ENCODE measurements around the gene MAVS. TPM values are rescaled to one million over a fixed set of nuclear protein-coding genes. Genes with fewer than 3 reads are reported as not detected.
A peak's percentile ranks its signal among the peaks of the same experiment; 100 is the strongest.
"Not testable (repeated sequence)": the region's sequence is repeated elsewhere in the genome, so short reads cannot be mapped to it uniquely, and the experiment has no call there.

Gene MAVS
- total RNA-seq, 1 donor from 2014 or later = 37.9 TPM

GRCh38 chr20:3842348-3842930 is 4.2 kb upstream of the MAVS start:
- H3K4me1 Mint-ChIP-seq (ENCODE audit: low read depth) = peaks cover 9% of the 10 kb centered on the region
- no peak overlapping the region for H3K4me3 Mint-ChIP-seq (ENCODE audit: unreplicated experiment)
- peaks cover 3% of the 10 kb centered on the region for H3K36me3 Mint-ChIP-seq (ENCODE audit: low read depth)
- no peak for TF ChIP-seq CTCF (IDR thresholded peaks at IDR 0.05)
- no peak for DNase-seq (ENCODE audit: low spot score)
- H3K9me3 Mint-ChIP-seq (ENCODE audit: low read depth) = no peaks in the 10 kb centered on the region
- H3K27me3 Mint-ChIP-seq (ENCODE audit: low read depth) = no peaks in the 10 kb centered on the region
- no peak overlapping the region for H3K27ac Mint-ChIP-seq (ENCODE audit: unreplicated experiment)

GRCh38 chr20:3843490-3843889 is 3.1 kb upstream of the MAVS start:
- DNase-seq (ENCODE audit: low spot score) = no peak
- Mint-ChIP-seq H3K4me3 (ENCODE audit: unreplicated experiment) (no peak overlapping the region), H3K27ac (ENCODE audit: unreplicated experiment) (no peak overlapping the region)

GRCh38 chr20:3843990-3844619 is 2.5 kb upstream of the MAVS start:
- H3K4me1 Mint-ChIP-seq (ENCODE audit: low read depth) = peaks cover 24% of the 10 kb centered on the region
- DNase-seq (ENCODE audit: low spot score); H3K36me3 Mint-ChIP-seq (ENCODE audit: low read depth); H3K27ac Mint-ChIP-seq (ENCODE audit: unreplicated experiment); H3K27me3 Mint-ChIP-seq (ENCODE audit: low read depth); H3K9me3 Mint-ChIP-seq (ENCODE audit: low read depth); H3K4me3 Mint-ChIP-seq (ENCODE audit: unreplicated experiment): not testable (repeated sequence)

More at GRCh38 chr20:3843490-3843889, 3.1 kb upstream of the MAVS start:
- H3K36me3 Mint-ChIP-seq (ENCODE audit: low read depth) = peaks cover 3% of the 10 kb centered on the region
- H3K27me3 Mint-ChIP-seq (ENCODE audit: low read depth) = no peaks in the 10 kb centered on the region
- no peaks in the 10 kb centered on the region for H3K9me3 Mint-ChIP-seq (ENCODE audit: low read depth)
- no peak for TF ChIP-seq CTCF (IDR thresholded peaks at IDR 0.05)
- H3K4me1 Mint-ChIP-seq (ENCODE audit: low read depth) = peaks cover 18% of the 10 kb centered on the region

- peaks cover 24% of the 10 kb centered on the region for H3K4me1 Mint-ChIP-seq (ENCODE audit: low read depth)
- H3K27me3 Mint-ChIP-seq (ENCODE audit: low read depth) = no peaks in the 10 kb centered on the region
- TF ChIP-seq CTCF (IDR thresholded peaks at IDR 0.05) = no peak
- peak overlapping the region; percentile 79 for H3K4me3 Mint-ChIP-seq (ENCODE audit: unreplicated experiment)
- no peak for DNase-seq (ENCODE audit: low spot score)
- H3K9me3 Mint-ChIP-seq (ENCODE audit: low read depth) = no peaks in the 10 kb centered on the region
- H3K36me3 Mint-ChIP-seq (ENCODE audit: low read depth) = peaks cover 2% of the 10 kb centered on the region
- peak overlapping the region; percentile 49 for H3K27ac Mint-ChIP-seq (ENCODE audit: unreplicated experiment)
Observed at GRCh38 chr20:3846378-3846739, 275 bp upstream of the MAVS start.

- H3K4me3 Mint-ChIP-seq (ENCODE audit: unreplicated experiment) = peak overlapping the region; percentile 79
- TF ChIP-seq CTCF (IDR thresholded peaks at IDR 0.05) = no peak
- peaks cover 24% of the 10 kb centered on the region for H3K4me1 Mint-ChIP-seq (ENCODE audit: low read depth)
- H3K27ac Mint-ChIP-seq (ENCODE audit: unreplicated experiment) = peak overlapping the region; percentile 58
- no peaks in the 10 kb centered on the region for H3K9me3 Mint-ChIP-seq (ENCODE audit: low read depth)
- H3K36me3 Mint-ChIP-seq (ENCODE audit: low read depth) = peaks cover 2% of the 10 kb centered on the region
- no peaks in the 10 kb centered on the region for H3K27me3 Mint-ChIP-seq (ENCODE audit: low read depth)
- DNase-seq (ENCODE audit: low spot score) = no peak
Observed at GRCh38 chr20:3847429-3847940, 851 bp downstream of the MAVS start.

GRCh38 chr20:3848565-3848964 is 1.9 kb downstream of the MAVS start:
- Mint-ChIP-seq H3K36me3 (ENCODE audit: low read depth) (peaks cover 2% of the 10 kb centered on the region), H3K9me3 (ENCODE audit: low read depth) (no peaks in the 10 kb centered on the region), H3K27me3 (ENCODE audit: low read depth) (no peaks in the 10 kb centered on the region), H3K4me1 (ENCODE audit: low read depth) (peaks cover 22% of the 10 kb centered on the region), H3K4me3 (ENCODE audit: unreplicated experiment) (peak overlapping the region; percentile 41), H3K27ac (ENCODE audit: unreplicated experiment) (peak overlapping the region; percentile 71)
- DNase-seq (ENCODE audit: low spot score) = no peak
- no peak for TF ChIP-seq CTCF (IDR thresholded peaks at IDR 0.05)

Data from chondrocyte (in vitro differentiated cells).